ENCODE measurements around the gene UTP18. TPM values are rescaled to one million over a fixed set of nuclear protein-coding genes. Genes with fewer than 3 reads are reported as not detected.

The UTP18 gene
- total RNA-seq, 1 donor from 2014 or later, result 107 TPM

GRCh38 chr17:51270636-51271035 lies 10.3 kb downstream of the UTP18 start:
- Mint-ChIP-seq H3K9me3 (no peaks in the 10 kb centered on the region), H3K27ac (no peak overlapping the region), H3K4me1 (no peaks in the 10 kb centered on the region), H3K4me3 (no peak overlapping the region), H3K27me3 (ENCODE audit: insufficient read depth, low read depth) (peaks cover 2% of the 10 kb centered on the region), H3K36me3 (peaks cover 30% of the 10 kb centered on the region)
- Histone ChIP-seq H3K9ac (no peak overlapping the region), H3K36me3 (peaks cover 14% of the 10 kb centered on the region), H2AFZ (replicated peaks) (no peak overlapping the region), H3F3A (ENCODE audit: low read depth) (no peaks in the 10 kb centered on the region), H3K4me3 (no peak overlapping the region), H3K79me2 (ENCODE audit: low read depth) (peaks cover 67% of the 10 kb centered on the region), H3K27ac (no peak overlapping the region), H3K9me3 (ENCODE audit: low read depth) (no peaks in the 10 kb centered on the region), H4K20me1 (ENCODE audit: low read depth) (peaks cover 30% of the 10 kb centered on the region), H3K4me2 (no peak overlapping the region), H3K4me1 (no peaks in the 10 kb centered on the region), H3K27me3 (no peaks in the 10 kb centered on the region)
- no peak for DNase-seq (ENCODE audit: low spot score)
- TF ChIP-seq EZH2 (IDR thresholded peaks at IDR 0.05), result no peak
- TF ChIP-seq EZH2phosphoT487 (IDR thresholded peaks at IDR 0.05), result no peak
- TF ChIP-seq CTCF (IDR thresholded peaks at IDR 0.05), result no peak

DNA sequence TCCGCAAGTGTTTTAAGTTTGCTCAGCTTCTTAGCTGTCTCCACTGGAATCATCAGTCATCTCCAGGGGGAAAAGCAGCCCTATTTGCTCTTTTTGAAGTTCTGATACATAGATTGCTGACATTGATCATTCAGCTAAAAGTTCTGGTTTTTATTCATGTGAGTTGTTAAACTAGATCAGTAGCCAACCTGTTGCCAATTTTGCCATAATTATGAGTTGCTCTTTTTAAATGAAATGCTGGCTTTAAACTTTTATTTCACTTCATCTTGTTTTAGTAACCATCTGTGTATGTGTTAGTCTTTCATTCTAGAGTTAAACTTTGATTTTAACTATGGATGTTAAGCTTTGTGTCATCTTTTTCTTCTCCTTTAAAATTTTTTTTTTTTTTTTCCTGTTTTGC lies 12.5 kb downstream of the UTP18 start:
- H4K20me1 ChIP-seq (ENCODE audit: low read depth), result peaks cover 19% of the 10 kb centered on the region
- H3K4me3 ChIP-seq, result no peak overlapping the region
- no peak overlapping the region for H3K27ac ChIP-seq
- Mint-ChIP-seq H3K4me3 (no peak overlapping the region), H3K9me3 (no peaks in the 10 kb centered on the region), H3K27me3 (ENCODE audit: insufficient read depth, low read depth) (no peaks in the 10 kb centered on the region), H3K4me1 (no peaks in the 10 kb centered on the region), H3K27ac (no peak overlapping the region), H3K36me3 (peaks cover 31% of the 10 kb centered on the region)
- H2AFZ ChIP-seq (replicated peaks), result no peak overlapping the region
- peaks cover 10% of the 10 kb centered on the region for H3K36me3 ChIP-seq
- TF ChIP-seq CTCF (IDR thresholded peaks at IDR 0.05) (no peak), EZH2 (IDR thresholded peaks at IDR 0.05) (no peak), EZH2phosphoT487 (IDR thresholded peaks at IDR 0.05) (no peak)
- no peaks in the 10 kb centered on the region for H3K27me3 ChIP-seq
- peaks cover 46% of the 10 kb centered on the region for H3K79me2 ChIP-seq (ENCODE audit: low read depth)
- no peaks in the 10 kb centered on the region for H3K4me1 ChIP-seq
- no peaks in the 10 kb centered on the region for H3F3A ChIP-seq (ENCODE audit: low read depth)
- DNase-seq (ENCODE audit: low spot score), result no peak
- H3K9me3 ChIP-seq (ENCODE audit: low read depth), result no peaks in the 10 kb centered on the region
- no peak overlapping the region for H3K4me2 ChIP-seq
- no peak overlapping the region for H3K9ac ChIP-seq

GRCh38 chr17:51275381-51275780 lies 15.0 kb downstream of the UTP18 start:
- peaks cover 7% of the 10 kb centered on the region for H4K20me1 ChIP-seq (ENCODE audit: low read depth)
- no peak overlapping the region for H3K4me3 ChIP-seq
- TF ChIP-seq CTCF (IDR thresholded peaks at IDR 0.05), result no peak
- no peak overlapping the region for H3K27ac ChIP-seq
- DNase-seq (ENCODE audit: low spot score), result no peak
- Mint-ChIP-seq H3K4me3 (no peak overlapping the region), H3K27me3 (ENCODE audit: insufficient read depth, low read depth) (no peaks in the 10 kb centered on the region), H3K4me1 (no peaks in the 10 kb centered on the region), H3K27ac (no peak overlapping the region), H3K36me3 (peaks cover 30% of the 10 kb centered on the region), H3K9me3 (no peaks in the 10 kb centered on the region)
- no peak overlapping the region for H2AFZ ChIP-seq (replicated peaks)
- no peak overlapping the region for H3K9ac ChIP-seq
- no peaks in the 10 kb centered on the region for H3K27me3 ChIP-seq
- peaks cover 10% of the 10 kb centered on the region for H3K36me3 ChIP-seq
- no peak overlapping the region for H3K4me2 ChIP-seq
- no peaks in the 10 kb centered on the region for H3K9me3 ChIP-seq (ENCODE audit: low read depth)
- H3F3A ChIP-seq (ENCODE audit: low read depth), result no peaks in the 10 kb centered on the region
- no peaks in the 10 kb centered on the region for H3K4me1 ChIP-seq
- peaks cover 28% of the 10 kb centered on the region for H3K79me2 ChIP-seq (ENCODE audit: low read depth)

- H3K36me3 ChIP-seq, result peaks cover 17% of the 10 kb centered on the region
- H3K27me3 Mint-ChIP-seq (ENCODE audit: insufficient read depth, low read depth), result no peaks in the 10 kb centered on the region
- H3K4me3 Mint-ChIP-seq, result no peak overlapping the region
- TF ChIP-seq EZH2 (IDR thresholded peaks at IDR 0.05), result no peak
- TF ChIP-seq EZH2phosphoT487 (IDR thresholded peaks at IDR 0.05), result no peak
- TF ChIP-seq CTCF (IDR thresholded peaks at IDR 0.05), result no peak
- no peak overlapping the region for H3K9ac ChIP-seq
- H3K9me3 Mint-ChIP-seq, result no peaks in the 10 kb centered on the region
- H2AFZ ChIP-seq (replicated peaks), result no peak overlapping the region
- no peaks in the 10 kb centered on the region for H3K4me1 Mint-ChIP-seq
- DNase-seq (ENCODE audit: low spot score), result no peak
- H3F3A ChIP-seq (ENCODE audit: low read depth), result no peaks in the 10 kb centered on the region
- H3K4me2 ChIP-seq, result no peak overlapping the region
- H3K27me3 ChIP-seq, result no peaks in the 10 kb centered on the region
- no peak overlapping the region for H3K27ac ChIP-seq
- H4K20me1 ChIP-seq (ENCODE audit: low read depth), result peaks cover under 1% of the 10 kb centered on the region
- no peak overlapping the region for H3K4me3 ChIP-seq
- no peaks in the 10 kb centered on the region for H3K4me1 ChIP-seq
- H3K36me3 Mint-ChIP-seq, result peaks cover 23% of the 10 kb centered on the region
- H3K27ac Mint-ChIP-seq, result no peak overlapping the region
- H3K79me2 ChIP-seq (ENCODE audit: low read depth), result no peaks in the 10 kb centered on the region
- H3K9me3 ChIP-seq (ENCODE audit: low read depth), result no peaks in the 10 kb centered on the region
Measured at GRCh38 chr17:51279183-51279582, 18.8 kb downstream of the UTP18 start.

All from neural progenitor cell (in vitro differentiated cells).